Bronchial epithelial cell (primary cell): ENCODE measurements around the gene PIK3R5. TPM values are rescaled to one million over a fixed set of nuclear protein-coding genes. Genes with fewer than 3 reads are reported as not detected.

ENCODE experiments used
- DNase-seq: peaks from one replicate; pipeline ENCODE4 v3.0.0-alpha.2; 2010; ENCODE audit warnings: low read depth
- FAIRE-seq: peaks from 2 replicates; lab custom pipeline; 2011; peaks lifted over from hg19 to GRCh38; lab: Jason Lieb, UNC
- H3K27me3 ChIP-seq: 2 replicates; pipeline ENCODE4 v1.5.1; 2011; ENCODE audit warnings: low read length; ENCODE audit not compliant: control insufficient read depth, insufficient read depth
- H3K36me3 ChIP-seq: 2 replicates; pipeline ENCODE4 v1.5.1; 2011; ENCODE audit warnings: low read length; ENCODE audit not compliant: control insufficient read depth, insufficient read depth
- H3K4me3 ChIP-seq: 2 replicates; pipeline ENCODE4 v1.5.1; 2011; ENCODE audit warnings: mild to moderate bottlenecking, low read depth, low read length, control low read depth
- total RNA-seq: library from RNA; depleted of rRNA; stranded (reverse); fragments of >200 nt; gene quantifications from 2 replicates; pipeline ENCODE4 v1.2.1, GENCODE V29; 2014
- TF ChIP-seq, protein P1 (sequence below): IDR thresholded peaks from 2 replicates; pipeline ENCODE4 v1.5.1; 2011; ENCODE audit warnings: mild to moderate bottlenecking, moderate library complexity, low read length, control low read depth, inconsistent platforms; ENCODE audit not compliant: insufficient read depth, severe bottlenecking

PIK3R5 gene
- total RNA-seq, 1 donor from 2014 or later = not detected

DNA sequence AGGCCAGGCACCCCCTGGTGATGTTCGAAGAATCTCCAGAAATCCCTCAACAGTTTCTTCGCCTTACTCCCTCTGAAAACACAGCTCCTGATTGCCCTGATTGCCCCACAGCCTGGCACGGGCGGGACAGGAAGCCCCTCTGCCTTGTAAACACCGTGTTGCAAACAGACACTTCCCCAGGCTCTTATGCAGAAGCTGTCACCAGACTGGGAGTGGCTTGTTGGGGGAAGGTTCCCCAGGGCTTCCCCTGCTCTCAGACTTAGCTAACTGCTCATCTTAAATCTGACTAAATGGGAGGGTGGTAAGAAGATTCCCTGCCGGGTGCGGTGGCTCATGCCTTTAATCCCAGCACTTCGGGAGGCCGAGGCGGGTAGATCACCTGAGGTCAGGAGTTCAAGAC, 11.2 kb downstream of the PIK3R5 start:
- DNase-seq = no peak

GRCh38 chr17:8953156-8953885, 12.2 kb downstream of the PIK3R5 start:
- no peak for FAIRE-seq
- TF ChIP-seq, protein P1, sequence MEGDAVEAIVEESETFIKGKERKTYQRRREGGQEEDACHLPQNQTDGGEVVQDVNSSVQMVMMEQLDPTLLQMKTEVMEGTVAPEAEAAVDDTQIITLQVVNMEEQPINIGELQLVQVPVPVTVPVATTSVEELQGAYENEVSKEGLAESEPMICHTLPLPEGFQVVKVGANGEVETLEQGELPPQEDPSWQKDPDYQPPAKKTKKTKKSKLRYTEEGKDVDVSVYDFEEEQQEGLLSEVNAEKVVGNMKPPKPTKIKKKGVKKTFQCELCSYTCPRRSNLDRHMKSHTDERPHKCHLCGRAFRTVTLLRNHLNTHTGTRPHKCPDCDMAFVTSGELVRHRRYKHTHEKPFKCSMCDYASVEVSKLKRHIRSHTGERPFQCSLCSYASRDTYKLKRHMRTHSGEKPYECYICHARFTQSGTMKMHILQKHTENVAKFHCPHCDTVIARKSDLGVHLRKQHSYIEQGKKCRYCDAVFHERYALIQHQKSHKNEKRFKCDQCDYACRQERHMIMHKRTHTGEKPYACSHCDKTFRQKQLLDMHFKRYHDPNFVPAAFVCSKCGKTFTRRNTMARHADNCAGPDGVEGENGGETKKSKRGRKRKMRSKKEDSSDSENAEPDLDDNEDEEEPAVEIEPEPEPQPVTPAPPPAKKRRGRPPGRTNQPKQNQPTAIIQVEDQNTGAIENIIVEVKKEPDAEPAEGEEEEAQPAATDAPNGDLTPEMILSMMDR = no peak
- Histone ChIP-seq H3K36me3 (no peaks in the 10 kb centered on the region), H3K27me3 (no peaks in the 10 kb centered on the region), H3K4me3 (no peak overlapping the region)
- DNase-seq = no peak

More for the DNA sequence above, 11.2 kb downstream of the PIK3R5 start:
- H3K36me3 ChIP-seq = no peaks in the 10 kb centered on the region
- FAIRE-seq = no peak
- no peak overlapping the region for H3K4me3 ChIP-seq
- TF ChIP-seq, protein P1 = no peak
- no peaks in the 10 kb centered on the region for H3K27me3 ChIP-seq

DNA sequence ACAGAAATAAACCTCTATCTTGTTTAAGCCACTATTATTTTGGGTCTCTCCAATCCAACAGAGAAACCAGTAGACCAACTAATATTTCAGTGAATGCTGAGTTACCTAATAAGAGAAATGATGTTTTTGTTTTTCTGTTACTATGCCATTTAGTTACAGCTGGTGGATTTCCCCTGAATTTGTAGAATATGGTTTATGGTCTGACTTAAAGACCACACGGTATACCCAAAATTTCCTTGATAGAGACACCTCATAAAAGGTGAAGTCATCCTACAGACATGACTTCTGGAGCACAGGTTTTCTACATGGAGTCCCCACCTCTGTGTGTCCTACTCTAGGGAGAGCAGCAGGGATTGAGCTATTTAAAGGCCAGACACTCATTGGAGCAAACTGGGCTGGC, 13.3 kb downstream of the PIK3R5 start:
- TF ChIP-seq, protein P1 = no peak
- FAIRE-seq = no peak

GRCh38 chr17:8951206-8951605, 14.3 kb downstream of the PIK3R5 start:
- Histone ChIP-seq H3K27me3 (no peaks in the 10 kb centered on the region), H3K4me3 (no peak overlapping the region), H3K36me3 (no peaks in the 10 kb centered on the region)
- FAIRE-seq = no peak
- TF ChIP-seq, protein P1 = no peak
- no peak for DNase-seq

More for the DNA sequence above, 13.3 kb downstream of the PIK3R5 start:
- Histone ChIP-seq H3K36me3 (no peaks in the 10 kb centered on the region), H3K4me3 (no peak overlapping the region), H3K27me3 (no peaks in the 10 kb centered on the region)
- no peak for DNase-seq

DNA sequence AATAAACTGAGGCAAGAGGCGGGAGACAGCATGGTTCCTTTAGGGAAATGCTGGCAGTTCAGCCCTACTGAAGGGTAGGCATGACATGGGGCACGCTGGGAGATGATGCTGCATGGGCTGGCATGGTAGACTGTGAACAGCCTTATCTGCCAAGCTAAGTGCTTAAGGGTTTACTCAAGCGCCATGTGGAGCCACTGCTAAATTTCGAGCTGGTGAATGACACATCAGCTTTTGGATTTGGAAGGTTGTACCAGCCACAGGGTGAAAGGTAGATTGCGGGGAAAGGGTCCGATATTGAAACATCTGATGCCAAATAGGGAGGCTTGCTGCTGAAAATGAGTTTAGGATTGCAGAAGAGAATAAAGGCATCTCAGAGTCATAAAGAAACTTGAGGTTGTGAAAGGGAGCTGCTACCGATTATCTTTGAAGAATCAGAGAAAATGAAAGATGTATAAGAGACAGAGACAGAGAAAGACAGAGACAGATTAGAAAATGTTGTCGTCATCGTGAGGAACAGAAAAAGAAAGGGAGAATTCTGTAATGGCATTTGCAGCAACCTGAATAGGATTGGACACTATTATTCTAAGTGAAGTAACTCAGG, 16.3 kb downstream of the PIK3R5 start:
- Histone ChIP-seq H3K27me3 (no peaks in the 10 kb centered on the region), H3K4me3 (no peak overlapping the region), H3K36me3 (no peaks in the 10 kb centered on the region)
- DNase-seq (no peak), FAIRE-seq (no peak)
- TF ChIP-seq, protein P1 = no peak
